GM18868 (cell line): Measurements from ENCODE around the gene CYP2A6.
"Not testable (repeated sequence)": the region's sequence is repeated elsewhere in the genome, so short reads cannot be mapped to it uniquely, and the experiment has no call there.

Experiments
- ATAC-seq: cut with Tn5 transposase; IDR thresholded peaks from one replicate; pipeline ENCODE4 v1.9.1; 2021; ENCODE audit warnings: mild to moderate bottlenecking, moderate library complexity; ENCODE audit not compliant: unreplicated experiment

CYP2A6 gene

GRCh38 chr19:40846722-40847121 lies 3.5 kb downstream of the CYP2A6 start:
- ATAC-seq: not testable (repeated sequence)

- not testable (repeated sequence) for ATAC-seq
Observed at GRCh38 chr19:40843653-40844052, 6.6 kb downstream of the CYP2A6 start.

GRCh38 chr19:40842997-40843652 lies 7.1 kb downstream of the CYP2A6 start:
- not testable (repeated sequence) for ATAC-seq

- not testable (repeated sequence) for ATAC-seq
Observed at GRCh38 chr19:40842012-40842411, 8.2 kb downstream of the CYP2A6 start.

GRCh38 chr19:40838477-40838876 lies 11.8 kb downstream of the CYP2A6 start:
- ATAC-seq: not testable (repeated sequence)

GRCh38 chr19:40836754-40837429 lies 13.4 kb downstream of the CYP2A6 start:
- ATAC-seq: no peak

GRCh38 chr19:40833728-40834533 lies 16.3 kb downstream of the CYP2A6 start:
- ATAC-seq: not testable (repeated sequence)

GRCh38 chr19:40832431-40832790 lies 17.8 kb downstream of the CYP2A6 start:
- not testable (repeated sequence) for ATAC-seq

GRCh38 chr19:40831502-40832430 lies 18.5 kb downstream of the CYP2A6 start:
- no peak for ATAC-seq

- not testable (repeated sequence) for ATAC-seq
Observed at GRCh38 chr19:40830741-40831140, 19.5 kb downstream of the CYP2A6 start.

- no peak for ATAC-seq
Observed at GRCh38 chr19:40829205-40829604, 21.0 kb downstream of the CYP2A6 start.

GRCh38 chr19:40827386-40828247 lies 22.6 kb downstream of the CYP2A6 start:
- no peak for ATAC-seq

GRCh38 chr19:40826699-40827385 lies 23.4 kb downstream of the CYP2A6 start:
- ATAC-seq: not testable (repeated sequence)

GRCh38 chr19:40826312-40826698 lies 23.9 kb downstream of the CYP2A6 start:
- ATAC-seq: not testable (repeated sequence)

GRCh38 chr19:40825460-40826095 lies 24.7 kb downstream of the CYP2A6 start:
- not testable (repeated sequence) for ATAC-seq

GRCh38 chr19:40824916-40825315 lies 25.3 kb downstream of the CYP2A6 start:
- not testable (repeated sequence) for ATAC-seq

GRCh38 chr19:40822704-40823553 lies 27.3 kb downstream of the CYP2A6 start:
- ATAC-seq: not testable (repeated sequence)

GRCh38 chr19:40822161-40822560 lies 28.1 kb downstream of the CYP2A6 start:
- ATAC-seq: no peak
